ENCODE measurements around the gene KPNB1.

- TF ChIP-seq EZH2 (IDR thresholded peaks at IDR 0.05; ENCODE audit: insufficient read depth, poor library complexity, severe bottlenecking) (no peak), EZH2phosphoT487 (IDR thresholded peaks at IDR 0.05; ENCODE audit: insufficient read depth, low read depth) (no peak)
Observed at GRCh38 chr17:47712330-47713023, 62.8 kb downstream of the KPNB1 start.
